ENCODE results near the gene F2R. TPM values are rescaled to one million over a fixed set of nuclear protein-coding genes. Genes with fewer than 3 reads are reported as not detected.

F2R gene
- total and polyA plus RNA-seq, 2 of the 8 experiments (the other 6 are each of a cell fraction or from before 2014, with no cell fraction given): 23.8 to 29.1 TPM

GRCh38 chr5:76691467-76692273, 24.3 kb upstream of the F2R start:
- H3K79me2 ChIP-seq (ENCODE audit: control insufficient read depth in 1 of 2, insufficient read depth in 2 of 2, low read length in 2 of 2): no peaks in the 10 kb centered on the region
- H4K20me1 ChIP-seq (replicated peaks in 1 of 2; ENCODE audit: control insufficient read depth in 1 of 2, insufficient read depth in 2 of 2, low read length in 2 of 2): no peaks in the 10 kb centered on the region
- H2BK12ac ChIP-seq (ENCODE audit: low read depth, low read length): no peak overlapping the region
- ChIA-PET POLR2A (ENCODE audit: partially characterized antibody) (no interaction called here), CTCF (ENCODE audit: partially characterized antibody) (interaction anchor here (0.8 to 1.6 kb wide), 2 partner anchors 29 to 51 kb away, joined by 3 read pairs; no protein-coding TSS in a partner anchor)
- no peak overlapping the region for H2BK20ac ChIP-seq (ENCODE audit: low read length)
- H3K4me1 ChIP-seq (replicated peaks in 1 of 4; ENCODE audit: control insufficient read depth in 3 of 4, insufficient read depth in 4 of 4, low read length in 3 of 4): no peaks in the 10 kb centered on the region
- H2BK5ac ChIP-seq (ENCODE audit: low read depth, low read length): no peak overlapping the region
- no peak for DNase-seq (ENCODE audit: low read depth in 1 of 2, low spot score in 2 of 2)
- WGBS, 2 experiments (ENCODE audit: extremely low coverage in 1 of 2, insufficient coverage in 1 of 2, insufficient read length in 1 of 2, insufficient replicate concordance in 2 of 2, low coverage in 1 of 2, low lambda C conversion rate in 2 of 2, missing lambda C conversion rate in 1 of 2): 85% methylated on average over 5 of the region's 5 CpGs; no CpG with 5 or more reads in 1 of the 2 experiments
- H3K79me1 ChIP-seq (ENCODE audit: low read depth, low read length): no peaks in the 10 kb centered on the region
- no peaks in the 10 kb centered on the region for H3K9me3 ChIP-seq (ENCODE audit: insufficient read depth in 2 of 2, low read depth in 1 of 2, low read length in 1 of 2)
- H2BK15ac ChIP-seq (ENCODE audit: low read length): no peak overlapping the region
- no peak overlapping the region for H3K14ac ChIP-seq (ENCODE audit: insufficient read length)
- peaks cover 0 to 10% (median 1%) of the 10 kb centered on the region in 4 experiments; a peak in 2 of 8 replicates for H3K36me3 ChIP-seq (ENCODE audit: control insufficient read depth in 2 of 4, insufficient read depth in 4 of 4, low read length in 3 of 4)
- no peak overlapping the region for H3K27ac ChIP-seq (ENCODE audit: low read depth, low read length)
- H4K8ac ChIP-seq (ENCODE audit: extremely low read depth, insufficient read depth, low read length): no peak overlapping the region
- H3K27me3 ChIP-seq (replicated peaks in 1 of 4; ENCODE audit: control insufficient read depth in 3 of 4, extremely low read depth in 1 of 4, insufficient read depth in 3 of 4, low read length in 3 of 4): no peaks in the 10 kb centered on the region
- H3K4ac ChIP-seq (replicated peaks; ENCODE audit: insufficient read length, low read depth, low read length): no peak overlapping the region
- H3K23ac ChIP-seq (ENCODE audit: insufficient read length): no peak overlapping the region
- H3K23me2 ChIP-seq (ENCODE audit: low read depth, low read length): no peaks in the 10 kb centered on the region
- H3K18ac ChIP-seq (ENCODE audit: extremely low read depth, low read length): no peak overlapping the region
- FAIRE-seq: no peak
- no peak overlapping the region for H4K91ac ChIP-seq (replicated peaks; ENCODE audit: insufficient read length, low read length)
- no peak overlapping the region for H3K4me2 ChIP-seq (ENCODE audit: insufficient read depth in 1 of 2, low read depth in 2 of 2, low read length in 2 of 2)
- no peak overlapping the region for H2AK5ac ChIP-seq (ENCODE audit: low read depth, low read length)
- no peak overlapping the region for H3K4me3 ChIP-seq (ENCODE audit: extremely low read depth in 1 of 4, insufficient read depth in 2 of 4, low read depth in 3 of 4, low read length in 4 of 4)
- H2AFZ ChIP-seq (ENCODE audit: low read length): no peak overlapping the region
- no peak overlapping the region for H4K5ac ChIP-seq (ENCODE audit: insufficient read length, low read depth, low read length)
- H2BK120ac ChIP-seq (replicated peaks; ENCODE audit: low read depth, low read length): no peak overlapping the region
- H3K56ac ChIP-seq (replicated peaks; ENCODE audit: insufficient read length, low read depth, low read length): no peak overlapping the region
- H3K9ac ChIP-seq (replicated peaks in 1 of 4; ENCODE audit: extremely low read depth in 1 of 4, low read depth in 3 of 4, low read length in 3 of 4): no peak overlapping the region
- no peak for TF ChIP-seq BACH1 (IDR thresholded peaks at IDR 0.05; ENCODE audit: low read length)

Data from H1 (cell line).